Endometrium (tissue), 2 donors: Measurements from ENCODE around the gene EZR.

ENCODE experiments used
- FAIRE-seq: peaks from 2 replicates; lab custom pipeline; 2012; peaks lifted over from hg19 to GRCh38; lab: Jason Lieb, UNC
- donor health status: control.
- donor health status: control.

EZR gene

DNA sequence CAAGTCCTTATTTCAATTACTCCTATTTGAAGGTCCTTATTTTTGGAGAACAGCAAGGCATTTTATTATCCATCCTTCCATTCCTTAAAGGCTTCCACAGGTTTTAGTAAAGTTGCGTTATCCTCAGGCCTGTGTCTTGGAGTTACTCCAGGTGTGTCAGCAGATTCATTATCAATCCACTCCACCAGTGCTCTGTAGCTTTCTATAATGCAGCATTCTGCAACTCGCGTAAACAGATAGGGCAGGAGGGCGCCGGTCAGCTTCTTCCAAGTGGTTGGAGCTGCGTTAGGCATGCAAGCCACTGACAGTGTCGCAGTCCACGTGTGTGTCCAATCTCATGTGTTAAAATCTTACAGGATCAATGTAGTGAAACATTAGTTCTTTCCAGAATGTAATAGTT, 93.5 kb downstream of the EZR start:
- FAIRE-seq = no peak

DNA sequence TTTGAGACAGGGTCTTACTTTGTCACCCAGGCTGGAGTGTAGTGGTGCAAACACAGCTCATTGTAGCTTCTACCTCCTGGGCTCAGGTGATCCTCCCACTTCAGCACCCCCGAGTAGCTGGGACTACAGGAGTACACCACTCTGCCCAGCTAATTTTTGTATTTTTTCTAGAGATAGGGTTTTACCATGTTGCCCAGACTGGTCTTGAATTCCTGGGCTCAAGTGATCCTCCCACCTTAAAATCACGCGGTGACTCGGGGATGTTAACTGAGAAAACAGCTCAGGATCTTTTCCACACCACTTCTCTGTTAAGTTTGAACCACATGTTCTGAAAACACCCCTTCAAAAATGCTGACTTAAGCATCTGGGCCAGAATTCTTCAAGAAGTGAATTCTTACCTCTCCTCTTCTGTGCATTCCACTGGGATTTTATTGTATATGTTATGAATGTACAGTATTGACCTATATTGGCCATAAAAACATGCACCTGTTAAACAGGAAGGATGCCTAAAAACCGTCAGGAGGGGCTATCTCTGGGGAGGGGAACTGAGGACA, 96.9 kb downstream of the EZR start:
- no peak for FAIRE-seq

DNA sequence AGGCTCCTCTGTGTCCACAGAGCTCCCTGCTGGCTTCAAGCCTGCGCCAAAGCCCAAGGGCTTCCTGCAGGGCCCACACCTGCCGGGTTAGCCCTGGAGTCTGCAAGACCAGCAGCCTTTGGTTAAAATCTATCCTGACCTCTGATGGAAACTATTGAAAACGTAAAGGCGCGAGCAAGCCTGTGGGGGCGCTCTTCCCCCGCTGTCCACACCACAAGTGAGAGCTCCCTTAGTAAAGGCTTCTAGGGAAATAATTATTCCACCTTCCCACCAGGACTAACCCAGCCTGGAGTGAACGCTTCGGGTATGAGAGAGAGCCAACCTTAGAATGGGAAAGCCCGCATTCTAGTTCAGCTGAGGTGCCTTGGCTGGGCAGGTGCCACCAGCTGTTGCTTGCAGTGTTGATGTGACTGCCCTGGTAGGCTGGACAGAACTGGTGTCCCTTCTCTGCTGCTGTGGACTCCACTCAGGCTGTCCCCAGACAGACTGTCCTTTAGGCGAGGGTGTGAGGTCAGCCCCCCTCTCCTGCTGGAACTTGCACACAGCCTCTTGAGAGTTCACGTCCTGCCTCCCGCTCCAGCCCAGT, 100.6 kb downstream of the EZR start:
- FAIRE-seq = no peak

DNA sequence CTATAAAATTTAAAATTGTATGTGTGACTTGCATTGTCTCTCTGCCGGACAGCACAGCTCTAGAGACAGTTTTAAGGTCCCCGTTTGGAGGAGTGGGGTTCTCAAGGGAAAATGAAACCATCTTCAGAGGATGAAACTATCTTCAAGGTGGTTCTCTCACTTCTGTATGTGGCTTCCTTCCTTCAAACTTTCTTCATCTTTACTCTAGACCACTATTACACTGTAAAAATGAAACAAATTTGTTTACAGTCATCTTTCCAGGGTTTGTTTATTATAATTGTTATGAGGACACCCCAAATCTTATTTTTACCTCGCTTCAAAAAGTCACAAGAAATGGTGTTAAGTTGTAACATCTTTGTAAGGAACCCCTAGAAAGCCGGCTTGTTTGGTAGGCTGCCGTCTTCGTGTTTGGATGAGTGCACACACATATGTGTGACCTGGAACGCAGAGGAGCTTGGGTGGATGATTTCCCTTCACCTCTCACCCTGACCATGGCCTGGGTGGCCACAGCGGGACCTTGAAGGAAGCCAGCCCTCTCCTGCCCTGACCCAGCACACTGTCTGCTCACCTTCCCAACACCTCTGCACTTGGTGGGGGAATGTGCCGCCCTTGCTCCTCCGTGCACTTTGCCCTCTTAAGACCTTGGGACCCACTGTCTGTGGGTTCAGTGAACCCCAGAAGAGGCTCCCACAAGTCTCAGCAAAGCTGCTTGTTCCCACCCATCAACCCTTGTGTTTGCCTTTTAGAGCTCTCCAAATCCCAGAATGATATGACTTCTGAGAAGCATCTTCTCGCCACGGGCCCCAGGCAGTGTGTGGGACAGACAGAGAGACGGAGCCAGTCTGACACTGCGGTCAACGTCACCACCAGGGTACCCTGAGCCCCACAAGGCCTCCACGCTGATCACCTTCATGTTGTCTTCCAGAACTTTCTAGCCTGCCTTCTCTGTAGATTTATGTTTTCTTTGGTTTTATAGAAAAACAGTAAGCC, 101.5 kb downstream of the EZR start:
- FAIRE-seq = no peak
